ENCODE measurements around the gene GALNT5.

GALNT5 gene

DNA sequence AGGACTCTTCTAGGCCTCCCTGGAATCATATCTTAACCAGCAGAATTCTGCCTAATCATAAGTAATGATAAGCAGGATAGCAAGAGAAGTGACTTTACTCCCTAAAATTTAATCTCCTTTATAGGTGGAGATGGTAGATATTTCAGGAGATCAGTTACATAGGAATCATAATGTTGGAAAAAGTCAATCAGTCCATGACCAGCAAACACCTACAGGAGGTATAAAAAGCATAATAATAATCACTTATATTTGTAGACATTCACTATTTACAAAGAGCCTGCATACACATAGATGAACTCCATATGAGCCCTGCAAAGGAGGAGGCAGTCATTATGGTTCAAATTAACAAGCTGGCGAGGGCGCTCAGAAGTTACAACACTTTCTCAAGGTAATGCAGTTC, 2.5 kb downstream of the GALNT5 start:
- TF ChIP-seq, protein P1, sequence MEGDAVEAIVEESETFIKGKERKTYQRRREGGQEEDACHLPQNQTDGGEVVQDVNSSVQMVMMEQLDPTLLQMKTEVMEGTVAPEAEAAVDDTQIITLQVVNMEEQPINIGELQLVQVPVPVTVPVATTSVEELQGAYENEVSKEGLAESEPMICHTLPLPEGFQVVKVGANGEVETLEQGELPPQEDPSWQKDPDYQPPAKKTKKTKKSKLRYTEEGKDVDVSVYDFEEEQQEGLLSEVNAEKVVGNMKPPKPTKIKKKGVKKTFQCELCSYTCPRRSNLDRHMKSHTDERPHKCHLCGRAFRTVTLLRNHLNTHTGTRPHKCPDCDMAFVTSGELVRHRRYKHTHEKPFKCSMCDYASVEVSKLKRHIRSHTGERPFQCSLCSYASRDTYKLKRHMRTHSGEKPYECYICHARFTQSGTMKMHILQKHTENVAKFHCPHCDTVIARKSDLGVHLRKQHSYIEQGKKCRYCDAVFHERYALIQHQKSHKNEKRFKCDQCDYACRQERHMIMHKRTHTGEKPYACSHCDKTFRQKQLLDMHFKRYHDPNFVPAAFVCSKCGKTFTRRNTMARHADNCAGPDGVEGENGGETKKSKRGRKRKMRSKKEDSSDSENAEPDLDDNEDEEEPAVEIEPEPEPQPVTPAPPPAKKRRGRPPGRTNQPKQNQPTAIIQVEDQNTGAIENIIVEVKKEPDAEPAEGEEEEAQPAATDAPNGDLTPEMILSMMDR (IDR thresholded peaks at IDR 0.05) = no peak
- no peak for TF ChIP-seq ZFX (IDR thresholded peaks at IDR 0.05; ENCODE audit: borderline replicate concordance)
- H3K27ac ChIP-seq = no peak overlapping the region

DNA sequence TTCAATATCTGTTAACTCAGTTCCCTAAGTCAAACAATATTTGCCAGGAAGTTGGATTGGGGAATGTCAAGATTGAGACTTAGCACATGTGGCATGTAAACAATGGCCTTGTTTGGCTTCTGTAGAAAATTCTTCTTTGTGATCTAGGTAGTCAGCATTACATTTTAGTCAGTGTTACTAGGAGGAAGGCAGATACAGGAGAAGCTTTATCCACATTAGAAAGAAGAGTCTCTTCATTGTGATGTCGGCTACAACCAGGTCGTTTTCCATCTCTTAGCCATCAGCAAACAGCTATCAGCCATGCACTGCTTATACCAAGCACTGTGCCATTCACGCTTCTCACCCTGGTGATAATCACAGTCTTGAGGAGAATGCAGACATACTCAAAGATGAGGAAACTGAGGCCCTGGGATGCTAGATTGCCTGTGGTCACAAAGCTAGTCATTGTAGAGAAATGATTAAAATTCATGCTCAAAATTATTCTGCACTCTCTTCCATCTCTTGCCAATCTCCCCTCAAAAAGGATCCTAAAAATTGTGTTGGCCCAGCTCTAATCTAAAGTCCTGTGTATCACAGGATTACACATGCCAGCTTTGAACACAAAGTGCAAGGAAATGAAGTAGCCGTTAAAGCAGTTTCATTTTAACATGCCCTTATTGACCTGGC, 3.2 kb downstream of the GALNT5 start:
- peak overlapping the region; percentile 30; the same call in 1 of the 2 replicates for H3K27ac ChIP-seq

DNA sequence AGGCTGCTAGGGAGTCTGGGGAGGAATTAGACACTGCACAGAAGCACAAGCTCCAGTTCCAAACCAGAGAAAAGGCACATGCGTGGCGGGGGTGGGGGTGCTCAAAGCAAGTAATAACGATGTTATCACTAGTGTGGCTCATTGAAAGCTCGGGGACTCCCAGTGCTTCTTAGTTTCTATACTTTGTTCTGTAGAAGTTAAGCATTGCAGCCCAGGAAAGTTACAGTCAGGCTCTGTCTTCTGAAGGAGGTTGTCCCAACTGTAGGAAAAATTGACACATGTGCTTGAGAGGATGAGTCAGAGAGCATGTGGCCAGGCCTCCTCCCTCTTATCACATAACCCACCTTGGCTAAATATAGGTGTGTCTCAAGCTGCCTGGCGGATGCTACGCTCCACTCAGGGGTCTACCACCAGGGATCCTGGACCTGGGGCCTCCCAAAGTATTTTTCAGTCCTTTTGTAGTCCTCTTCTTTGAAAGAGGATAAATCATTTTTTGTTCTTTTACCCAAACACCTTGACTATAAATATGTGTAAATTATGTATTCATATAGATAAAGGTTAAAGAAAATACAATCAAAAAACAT, 3.8 kb downstream of the GALNT5 start:
- peak overlapping the region; percentile 30; the same call in 1 of the 2 replicates for H3K27ac ChIP-seq
- TF ChIP-seq ZFX (IDR thresholded peaks at IDR 0.05; ENCODE audit: borderline replicate concordance) = no peak
- TF ChIP-seq, protein P1 (IDR thresholded peaks at IDR 0.05) = no peak

More for the DNA sequence above, 3.2 kb downstream of the GALNT5 start:
- no peak for TF ChIP-seq ZFX (IDR thresholded peaks at IDR 0.05; ENCODE audit: borderline replicate concordance)
- TF ChIP-seq, protein P1 (IDR thresholded peaks at IDR 0.05) = no peak

DNA sequence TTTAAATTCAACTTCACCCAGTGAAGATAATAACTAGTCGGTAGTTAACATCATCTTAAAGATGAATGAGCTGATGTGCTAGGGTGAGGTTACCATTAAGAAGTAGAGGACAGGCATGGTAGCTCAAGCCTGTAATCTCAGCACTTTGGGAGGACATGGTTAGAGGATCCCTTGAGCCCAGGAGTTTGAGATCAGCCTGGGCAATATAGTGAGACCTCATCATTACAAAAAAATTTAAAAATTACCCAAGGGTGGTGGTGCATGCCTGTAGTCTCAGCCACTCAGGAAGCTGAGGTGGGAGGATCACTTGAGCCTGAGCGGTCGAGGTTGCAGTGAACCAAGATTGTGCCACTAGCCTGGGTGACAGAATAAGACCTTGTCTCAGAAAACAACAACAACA, 4.7 kb downstream of the GALNT5 start:
- H3K27ac ChIP-seq = no peak overlapping the region
- TF ChIP-seq ZFX (IDR thresholded peaks at IDR 0.05; ENCODE audit: borderline replicate concordance) = no peak
- TF ChIP-seq, protein P1 (IDR thresholded peaks at IDR 0.05) = no peak

DNA sequence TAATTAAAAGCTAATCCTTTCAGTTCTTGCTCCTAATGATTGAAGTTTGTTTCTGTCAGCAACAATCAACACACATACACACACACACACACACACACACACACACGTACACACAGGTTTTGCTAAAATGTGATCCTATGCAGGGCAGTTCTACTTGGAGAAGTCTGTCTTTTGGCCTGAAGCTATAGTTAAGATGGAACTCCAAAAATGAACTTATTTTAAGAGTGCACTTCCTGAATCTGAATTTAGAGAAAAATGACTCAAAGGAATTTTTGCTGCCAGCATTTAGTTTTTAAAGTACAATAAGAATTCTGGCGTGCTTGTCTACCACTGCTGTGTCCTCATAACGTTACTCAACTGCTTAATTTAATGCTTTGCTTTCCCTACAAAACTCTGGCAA, 6.6 kb downstream of the GALNT5 start:
- H3K27ac ChIP-seq = no peak overlapping the region

DNA sequence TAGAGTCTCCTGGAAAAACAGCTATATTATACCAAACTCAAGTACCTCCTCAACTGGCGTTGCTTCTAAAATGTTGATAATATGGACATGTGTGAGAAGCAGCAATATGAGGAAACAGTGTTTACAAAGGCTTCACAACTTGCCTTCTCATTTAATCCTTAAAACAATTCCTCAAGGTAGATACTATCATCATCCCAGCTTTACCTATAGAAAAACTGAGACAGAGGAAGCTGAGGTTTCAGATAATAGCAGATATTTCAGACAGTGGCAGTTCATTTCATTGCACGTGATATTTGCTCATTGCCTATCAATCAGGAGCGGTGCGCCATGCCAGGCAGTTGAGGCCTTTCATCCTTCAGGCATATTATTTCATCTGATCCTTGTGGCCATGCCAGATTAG, 8.3 kb downstream of the GALNT5 start:
- no peak for TF ChIP-seq ZFX (IDR thresholded peaks at IDR 0.05; ENCODE audit: borderline replicate concordance)
- TF ChIP-seq, protein P1 (IDR thresholded peaks at IDR 0.05) = no peak
- no peak overlapping the region for H3K27ac ChIP-seq

More for the DNA sequence above, 6.6 kb downstream of the GALNT5 start:
- TF ChIP-seq ZFX (IDR thresholded peaks at IDR 0.05; ENCODE audit: borderline replicate concordance) = no peak

DNA sequence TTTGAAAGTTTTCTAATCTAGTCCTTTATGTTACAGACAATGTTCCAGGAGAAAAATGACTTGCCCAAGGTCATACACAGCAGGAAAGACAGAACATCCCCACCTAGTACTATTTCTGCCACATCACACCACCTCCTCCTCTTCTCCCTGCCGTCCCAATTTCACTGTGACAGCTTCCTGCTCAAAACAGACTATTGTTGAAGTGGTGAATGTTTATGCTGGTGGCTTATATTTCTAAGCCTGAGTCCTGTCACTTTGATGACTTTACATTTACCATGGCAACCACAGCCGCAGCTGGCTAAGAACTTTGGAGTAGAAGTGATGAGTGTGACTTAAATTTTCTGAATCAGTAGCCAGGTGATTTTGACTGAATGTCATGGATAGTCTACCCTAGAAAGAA, 10.0 kb downstream of the GALNT5 start:
- no peak for TF ChIP-seq ZFX (IDR thresholded peaks at IDR 0.05; ENCODE audit: borderline replicate concordance)
- TF ChIP-seq, protein P1 (IDR thresholded peaks at IDR 0.05) = no peak
- H3K27ac ChIP-seq = no peak overlapping the region

Measured in 22Rv1 (cell line).